ENCODE measurements around the gene PAK1IP1. TPM values are rescaled to one million over a fixed set of nuclear protein-coding genes. Genes with fewer than 3 reads are reported as not detected.
"Not testable (repeated sequence)": the region's sequence is repeated elsewhere in the genome, so short reads cannot be mapped to it uniquely, and the experiment has no call there.

PAK1IP1 gene
- total and polyA plus RNA-seq, 5 donors from 2014 or later, result 6.0 to 14.4 (median 13.7) TPM

DNA sequence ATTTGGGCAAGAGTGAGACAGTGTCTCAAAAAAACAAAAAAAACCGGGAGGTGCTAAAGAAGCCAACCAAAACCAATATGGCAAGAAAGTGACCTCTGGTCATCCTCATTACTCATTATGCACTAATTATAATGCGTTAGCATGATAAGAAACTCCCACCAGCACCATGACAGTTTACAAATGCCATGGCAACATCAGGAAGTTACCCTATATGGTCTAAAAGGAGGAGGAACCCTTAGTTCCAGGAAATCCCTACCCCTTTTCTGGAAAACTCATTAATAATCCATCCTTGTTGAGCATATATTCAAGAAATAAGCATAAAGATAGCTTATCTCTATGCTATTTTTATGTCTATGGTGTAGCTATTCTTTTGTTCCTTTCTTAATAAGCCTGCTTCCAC, 32.0 kb upstream of the PAK1IP1 start:
- ATAC-seq (ENCODE audit: low read depth in 2 of 2) (no peak), DNase-seq (no peak)
- Histone ChIP-seq H3K4me1 (ENCODE audit: control insufficient read depth, insufficient read depth, low read length, poor library complexity, severe bottlenecking) (no peaks in the 10 kb centered on the region), H3K27ac (ENCODE audit: insufficient read depth, low read length, poor library complexity, severe bottlenecking) (no peak overlapping the region), H3K4me3 (ENCODE audit: low read depth, low read length) (no peak overlapping the region), H3K36me3 (ENCODE audit: control insufficient read depth, insufficient read depth, low read length) (no peaks in the 10 kb centered on the region), H3K9me3 (ENCODE audit: control insufficient read depth in 2 of 2, low read length in 2 of 2) (no peaks in the 10 kb centered on the region), H3K27me3 (ENCODE audit: control insufficient read depth, insufficient read depth, low read length) (no peaks in the 10 kb centered on the region)
- H3K4me3 Mint-ChIP-seq, result no peak overlapping the region
- peaks cover 0 to 6% (median 0%) of the 10 kb centered on the region in 4 donors for H3K4me1 Mint-ChIP-seq
- H3K27me3 Mint-ChIP-seq, result peaks cover 12% of the 10 kb centered on the region
- H3K27ac Mint-ChIP-seq, result no peak overlapping the region
- H3K9me3 Mint-ChIP-seq, result peaks cover 0 to 7% (median 3%) of the 10 kb centered on the region in 7 donors
- H3K36me3 Mint-ChIP-seq, result no peaks in the 10 kb centered on the region

DNA sequence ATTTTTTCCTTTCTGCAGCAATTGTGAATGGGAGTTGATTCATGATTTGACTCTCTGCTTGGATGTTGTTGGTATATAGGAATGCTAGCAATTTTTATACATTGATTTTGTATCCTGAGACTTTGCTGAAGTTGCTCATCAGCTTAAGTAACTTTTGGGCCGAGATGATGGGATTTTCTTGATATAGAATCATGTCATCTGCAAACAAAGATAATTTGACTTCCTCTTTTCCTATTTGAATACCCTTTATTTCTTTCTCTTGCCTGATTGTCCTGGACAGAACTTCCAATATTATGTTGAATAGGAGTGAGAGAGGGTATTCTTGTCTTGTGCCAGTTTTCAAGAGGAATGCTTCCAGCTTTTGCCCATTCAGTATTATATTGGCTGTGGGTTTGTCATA, 29.2 kb upstream of the PAK1IP1 start:
- H3K4me3 Mint-ChIP-seq; H3K36me3 ChIP-seq (ENCODE audit: control insufficient read depth, insufficient read depth, low read length); H3K9me3 ChIP-seq (ENCODE audit: control insufficient read depth in 2 of 2, low read length in 2 of 2); DNase-seq; H3K4me1 Mint-ChIP-seq; H3K9me3 Mint-ChIP-seq; H3K27me3 ChIP-seq (ENCODE audit: control insufficient read depth, insufficient read depth, low read length); H3K4me3 ChIP-seq (ENCODE audit: low read depth, low read length); H3K27ac Mint-ChIP-seq; H3K27ac ChIP-seq (ENCODE audit: insufficient read depth, low read length, poor library complexity, severe bottlenecking); H3K36me3 Mint-ChIP-seq; ATAC-seq (ENCODE audit: low read depth in 2 of 2); H3K4me1 ChIP-seq (ENCODE audit: control insufficient read depth, insufficient read depth, low read length, poor library complexity, severe bottlenecking): not testable (repeated sequence)
- peaks cover 21% of the 10 kb centered on the region for H3K27me3 Mint-ChIP-seq

DNA sequence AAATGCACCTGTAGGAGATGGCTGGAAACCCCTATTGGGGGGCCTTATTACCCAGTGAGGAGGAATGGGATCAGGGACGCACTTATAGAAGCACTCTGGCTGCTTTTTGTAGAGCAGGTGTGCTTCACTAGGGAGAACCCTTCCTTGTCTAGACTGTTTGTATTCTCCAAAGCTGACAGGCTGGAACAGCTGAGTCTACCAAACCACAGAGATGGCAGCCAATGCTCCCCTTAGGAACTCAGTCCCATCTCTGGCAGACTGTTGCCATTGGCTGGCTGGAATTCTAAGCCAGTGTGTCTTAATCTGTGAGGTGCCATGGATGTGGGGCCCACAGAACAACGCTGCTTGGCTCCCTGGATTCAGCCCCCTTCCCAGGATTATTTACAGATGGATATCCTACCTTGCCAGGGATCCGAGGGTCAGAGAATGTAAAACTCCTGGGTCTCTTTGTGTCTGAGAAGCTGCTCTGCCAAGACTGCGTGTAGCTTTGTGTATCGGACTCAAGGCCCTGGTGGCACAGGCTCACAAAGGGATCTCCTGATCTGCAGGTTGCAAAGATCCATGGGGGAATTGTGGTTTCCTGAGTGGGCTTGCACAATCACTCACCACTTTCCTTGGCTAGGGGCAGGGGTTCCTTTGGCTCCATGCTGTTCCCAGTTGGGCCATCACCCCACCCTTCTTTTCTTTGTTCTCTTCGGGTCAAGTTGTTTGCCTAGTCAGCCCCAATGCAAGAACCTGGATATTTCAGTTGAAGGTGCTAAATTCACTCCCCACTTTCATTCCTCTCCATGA, 26.4 kb upstream of the PAK1IP1 start:
- H3K27me3 Mint-ChIP-seq, result peaks cover 27% of the 10 kb centered on the region
- ATAC-seq (ENCODE audit: low read depth in 2 of 2) (no peak), DNase-seq (no peak)
- H3K4me3 Mint-ChIP-seq, result no peak overlapping the region
- H3K9me3 Mint-ChIP-seq, result peaks cover 0 to 5% (median 2%) of the 10 kb centered on the region in 7 donors
- Histone ChIP-seq H3K4me3 (ENCODE audit: low read depth, low read length) (no peak overlapping the region), H3K36me3 (ENCODE audit: control insufficient read depth, insufficient read depth, low read length) (no peaks in the 10 kb centered on the region), H3K9me3 (ENCODE audit: control insufficient read depth in 2 of 2, low read length in 2 of 2) (no peaks in the 10 kb centered on the region), H3K27ac (ENCODE audit: insufficient read depth, low read length, poor library complexity, severe bottlenecking) (no peak overlapping the region), H3K27me3 (ENCODE audit: control insufficient read depth, insufficient read depth, low read length) (no peaks in the 10 kb centered on the region), H3K4me1 (ENCODE audit: control insufficient read depth, insufficient read depth, low read length, poor library complexity, severe bottlenecking) (no peaks in the 10 kb centered on the region)
- no peaks in the 10 kb centered on the region for H3K36me3 Mint-ChIP-seq
- H3K4me1 Mint-ChIP-seq, result no peaks in the 10 kb centered on the region
- H3K27ac Mint-ChIP-seq, result no peak overlapping the region

DNA sequence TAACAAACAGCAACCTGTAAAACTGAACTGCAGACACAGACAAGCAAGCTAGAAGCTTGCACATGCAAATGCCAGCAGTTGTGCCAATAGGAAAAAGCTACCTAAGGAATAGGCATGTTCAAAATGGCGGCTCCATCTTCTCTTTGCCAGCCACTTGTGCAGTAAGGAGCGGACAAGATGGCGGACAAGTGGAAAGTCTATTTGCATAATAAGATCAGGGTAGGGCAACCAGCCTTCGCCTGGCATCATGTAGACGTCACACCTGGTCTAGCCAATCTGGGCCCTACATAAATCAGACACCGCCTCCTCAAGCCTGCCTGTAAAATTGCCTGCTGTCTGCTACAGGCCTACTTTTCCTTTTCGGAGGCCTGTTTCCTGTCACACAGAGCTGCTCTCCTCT, 18.4 kb upstream of the PAK1IP1 start:
- no peaks in the 10 kb centered on the region for H3K4me1 Mint-ChIP-seq
- Histone ChIP-seq H3K9me3 (ENCODE audit: control insufficient read depth in 2 of 2, low read length in 2 of 2) (no peaks in the 10 kb centered on the region), H3K27ac (ENCODE audit: insufficient read depth, low read length, poor library complexity, severe bottlenecking) (no peak overlapping the region), H3K4me3 (ENCODE audit: low read depth, low read length) (no peak overlapping the region), H3K4me1 (ENCODE audit: control insufficient read depth, insufficient read depth, low read length, poor library complexity, severe bottlenecking) (no peaks in the 10 kb centered on the region), H3K27me3 (ENCODE audit: control insufficient read depth, insufficient read depth, low read length) (no peaks in the 10 kb centered on the region), H3K36me3 (ENCODE audit: control insufficient read depth, insufficient read depth, low read length) (no peaks in the 10 kb centered on the region)
- no peak for DNase-seq
- no peak for ATAC-seq (ENCODE audit: low read depth in 2 of 2)
- no peaks in the 10 kb centered on the region for H3K9me3 Mint-ChIP-seq
- peaks cover 5% of the 10 kb centered on the region for H3K27me3 Mint-ChIP-seq
- H3K27ac Mint-ChIP-seq, result no peak overlapping the region
- no peak overlapping the region for H3K4me3 Mint-ChIP-seq
- H3K36me3 Mint-ChIP-seq, result no peaks in the 10 kb centered on the region

DNA sequence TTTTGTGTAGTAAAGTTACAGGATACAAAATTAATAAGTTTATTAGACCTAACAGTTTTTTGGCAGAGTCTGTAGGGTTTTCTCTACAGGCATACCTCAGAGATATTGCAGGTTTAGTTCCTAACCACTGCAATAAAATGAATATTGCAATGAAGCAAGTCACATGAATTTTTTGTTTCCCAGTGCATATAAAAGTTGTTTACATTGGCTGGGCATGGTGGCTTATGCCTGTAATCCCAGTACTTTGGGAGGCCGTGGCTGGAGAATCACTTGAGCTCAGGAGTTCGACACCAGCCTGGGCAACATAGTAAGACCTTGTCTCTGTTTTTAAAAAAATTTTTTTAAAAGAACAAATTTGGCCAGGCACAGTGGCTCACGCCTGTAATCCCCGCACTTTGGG, 16.3 kb upstream of the PAK1IP1 start:
- Histone ChIP-seq H3K9me3 (ENCODE audit: control insufficient read depth in 2 of 2, low read length in 2 of 2) (no peaks in the 10 kb centered on the region), H3K27me3 (ENCODE audit: control insufficient read depth, insufficient read depth, low read length) (no peaks in the 10 kb centered on the region), H3K36me3 (ENCODE audit: control insufficient read depth, insufficient read depth, low read length) (no peaks in the 10 kb centered on the region), H3K4me3 (ENCODE audit: low read depth, low read length) (no peak overlapping the region), H3K27ac (ENCODE audit: insufficient read depth, low read length, poor library complexity, severe bottlenecking) (no peak overlapping the region), H3K4me1 (ENCODE audit: control insufficient read depth, insufficient read depth, low read length, poor library complexity, severe bottlenecking) (peaks cover 8% of the 10 kb centered on the region)
- DNase-seq (no peak), ATAC-seq (ENCODE audit: low read depth in 2 of 2) (no peak)
- Mint-ChIP-seq H3K9me3 (no peaks in the 10 kb centered on the region), H3K4me1 (peaks cover under 1 to 8% (median 2%) of the 10 kb centered on the region in 4 donors), H3K27ac (no peak overlapping the region), H3K27me3 (no peaks in the 10 kb centered on the region), H3K4me3 (no peak overlapping the region), H3K36me3 (no peaks in the 10 kb centered on the region)

DNA sequence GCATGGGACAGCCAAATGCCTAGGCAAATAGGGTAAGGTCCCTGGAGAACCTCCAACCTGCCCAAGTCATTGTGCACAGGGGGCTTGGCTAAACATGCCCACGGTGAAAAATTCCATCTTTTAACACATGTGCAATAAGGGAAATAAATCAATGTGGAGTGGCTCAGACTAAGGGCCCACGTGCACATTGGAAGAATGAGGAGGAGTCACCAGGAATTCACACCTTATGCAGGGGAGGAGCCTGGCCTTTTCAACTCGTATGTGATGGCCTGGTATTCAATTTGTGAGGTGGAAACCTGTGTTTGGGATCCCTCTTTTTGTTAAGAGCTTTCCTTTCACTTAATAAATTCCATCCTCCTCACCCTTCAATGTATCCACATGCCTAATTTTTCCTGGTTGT, 13.0 kb upstream of the PAK1IP1 start:
- Mint-ChIP-seq H3K27ac (peak overlapping the region in 1 of 3 donors; percentile 50), H3K9me3 (no peaks in the 10 kb centered on the region)

DNA sequence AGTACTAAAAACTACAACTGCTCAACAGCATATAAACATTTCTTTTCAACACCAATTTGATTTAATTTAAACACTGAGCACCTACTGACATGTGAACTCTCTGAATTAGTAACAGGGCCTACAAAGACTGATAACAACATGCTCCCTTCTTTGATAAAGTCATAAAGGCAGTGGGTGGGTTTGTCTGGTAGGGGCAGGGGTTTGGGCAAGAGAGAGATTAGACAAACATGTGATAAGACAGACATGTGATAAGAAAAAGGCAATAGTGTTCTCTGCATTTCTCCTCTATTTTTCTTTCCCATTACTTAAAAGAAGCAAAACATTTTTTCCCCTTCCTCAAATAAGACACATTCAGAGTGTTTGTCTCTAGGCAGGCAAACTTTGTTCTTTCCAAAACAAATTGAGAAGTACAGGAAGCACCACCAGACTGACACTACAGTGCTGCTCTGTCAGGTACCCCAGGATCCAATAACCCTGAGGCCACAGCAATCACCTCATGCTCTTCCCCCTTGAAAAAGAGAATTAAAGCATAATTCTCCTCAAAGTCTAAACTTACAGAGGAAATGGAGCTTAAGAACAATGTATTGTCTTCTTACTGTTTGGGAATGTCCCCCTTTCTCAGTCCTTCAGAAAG, 12.3 kb upstream of the PAK1IP1 start:
- Histone ChIP-seq H3K9me3 (ENCODE audit: control insufficient read depth in 2 of 2, low read length in 2 of 2) (no peaks in the 10 kb centered on the region), H3K27me3 (ENCODE audit: control insufficient read depth, insufficient read depth, low read length) (no peaks in the 10 kb centered on the region), H3K27ac (ENCODE audit: insufficient read depth, low read length, poor library complexity, severe bottlenecking) (no peak overlapping the region), H3K36me3 (ENCODE audit: control insufficient read depth, insufficient read depth, low read length) (no peaks in the 10 kb centered on the region), H3K4me1 (ENCODE audit: control insufficient read depth, insufficient read depth, low read length, poor library complexity, severe bottlenecking) (peaks cover 8% of the 10 kb centered on the region), H3K4me3 (ENCODE audit: low read depth, low read length) (no peak overlapping the region)
- no peak for DNase-seq
- Mint-ChIP-seq H3K27ac (peak overlapping the region in 1 of 3 donors; percentile 50), H3K4me1 (peaks cover 1 to 17% (median 13%) of the 10 kb centered on the region in 4 donors), H3K27me3 (peaks cover 9% of the 10 kb centered on the region), H3K36me3 (no peaks in the 10 kb centered on the region), H3K9me3 (no peaks in the 10 kb centered on the region), H3K4me3 (no peak overlapping the region)
- ATAC-seq (ENCODE audit: low read depth in 2 of 2), result no peak

More for the DNA sequence above, 13.0 kb upstream of the PAK1IP1 start:
- H3K27ac ChIP-seq (ENCODE audit: insufficient read depth, low read length, poor library complexity, severe bottlenecking), result no peak overlapping the region
- peaks cover 8% of the 10 kb centered on the region for H3K4me1 ChIP-seq (ENCODE audit: control insufficient read depth, insufficient read depth, low read length, poor library complexity, severe bottlenecking)
- H3K27me3 Mint-ChIP-seq, result peaks cover 9% of the 10 kb centered on the region
- DNase-seq, result no peak
- no peak for ATAC-seq (ENCODE audit: low read depth in 2 of 2)
- H3K4me3 Mint-ChIP-seq, result no peak overlapping the region
- H3K27me3 ChIP-seq (ENCODE audit: control insufficient read depth, insufficient read depth, low read length), result no peaks in the 10 kb centered on the region
- H3K9me3 ChIP-seq (ENCODE audit: control insufficient read depth in 2 of 2, low read length in 2 of 2), result no peaks in the 10 kb centered on the region
- no peaks in the 10 kb centered on the region for H3K36me3 ChIP-seq (ENCODE audit: control insufficient read depth, insufficient read depth, low read length)
- no peak overlapping the region for H3K4me3 ChIP-seq (ENCODE audit: low read depth, low read length)
- H3K36me3 Mint-ChIP-seq, result no peaks in the 10 kb centered on the region
- H3K4me1 Mint-ChIP-seq, result peaks cover 1 to 17% (median 13%) of the 10 kb centered on the region in 4 donors

DNA sequence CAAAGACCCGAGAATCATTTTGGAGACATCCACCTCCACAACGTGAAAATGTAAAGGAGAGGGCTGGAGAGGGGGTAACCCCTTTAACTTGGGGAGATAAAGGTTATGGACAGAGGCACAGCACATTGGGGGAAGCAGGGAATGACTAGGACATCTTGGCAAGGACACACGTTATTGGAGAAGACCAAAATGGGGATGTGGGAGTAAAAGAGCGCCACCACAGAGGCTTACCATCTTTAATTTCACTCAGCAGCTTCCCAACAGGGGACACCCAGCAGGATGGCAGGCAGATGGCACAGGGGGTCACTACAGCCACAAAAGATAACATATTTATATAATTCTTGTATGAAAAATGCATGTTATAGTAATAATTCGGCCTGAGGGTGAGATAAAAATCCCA, 10.2 kb upstream of the PAK1IP1 start:
- peak overlapping the region in 1 of 4 donors; percentile 32 for H3K4me3 Mint-ChIP-seq
- no peaks in the 10 kb centered on the region for H3K9me3 Mint-ChIP-seq
- H3K27me3 ChIP-seq (ENCODE audit: control insufficient read depth, insufficient read depth, low read length), result no peaks in the 10 kb centered on the region
- H3K9me3 ChIP-seq (ENCODE audit: control insufficient read depth in 2 of 2, low read length in 2 of 2), result no peaks in the 10 kb centered on the region
- peaks cover 1 to 17% (median 13%) of the 10 kb centered on the region in 4 donors for H3K4me1 Mint-ChIP-seq
- no peak overlapping the region for H3K27ac ChIP-seq (ENCODE audit: insufficient read depth, low read length, poor library complexity, severe bottlenecking)
- H3K36me3 ChIP-seq (ENCODE audit: control insufficient read depth, insufficient read depth, low read length), result no peaks in the 10 kb centered on the region
- peaks cover 8% of the 10 kb centered on the region for H3K4me1 ChIP-seq (ENCODE audit: control insufficient read depth, insufficient read depth, low read length, poor library complexity, severe bottlenecking)
- H3K4me3 ChIP-seq (ENCODE audit: low read depth, low read length), result no peak overlapping the region
- ATAC-seq (ENCODE audit: low read depth in 2 of 2) (no peak), DNase-seq (no peak)
- H3K27me3 Mint-ChIP-seq, result peaks cover 9% of the 10 kb centered on the region
- H3K27ac Mint-ChIP-seq, result peak overlapping the region in 1 of 3 donors; percentile 73
- H3K36me3 Mint-ChIP-seq, result no peaks in the 10 kb centered on the region
